Caco-2 (cell line): ENCODE measurements around the gene RTKN. TPM values are rescaled to one million over a fixed set of nuclear protein-coding genes. Genes with fewer than 3 reads are reported as not detected.
"Not testable (repeated sequence)": the region's sequence is repeated elsewhere in the genome, so short reads cannot be mapped to it uniquely, and the experiment has no call there.

Experiments
- BruUV-seq: library from RNA; stranded (reverse); fragments of 400-500 nt; replicated peaks from 2 replicates; lab custom pipeline; 2021; lab: Mats Ljungman, UMichigan
- CTCF ChIA-PET: fragments of 300-600 bp; sonication (Branson Sonifier 250); formaldehyde crosslinking; loops from one replicate; lab custom pipeline; 2022; ENCODE audit warnings: antibody characterized with exemption; lab: Charles Lee
- POLR2A ChIA-PET: fragments of 300-600 bp; sonication (Branson Sonifier 250); formaldehyde crosslinking; loops from one replicate; lab custom pipeline; 2022; ENCODE audit warnings: antibody characterized with exemption; lab: Charles Lee
- DNase-seq, 2 experiments: peaks; one replicate each; pipeline versions ENCODE4 v3.0.0 to v3.0.0-alpha.2; 2020 to 2022
- H3K27me3 ChIP-seq: replicated peaks from 2 replicates; pipeline ENCODE4 v1.6.0; 2011; ENCODE audit warnings: low read length; ENCODE audit not compliant: control insufficient read depth, insufficient read depth
- H3K36me3 ChIP-seq: 2 replicates; pipeline ENCODE4 v1.5.1; 2011; ENCODE audit warnings: low read length; ENCODE audit not compliant: control insufficient read depth, insufficient read depth
- H3K4me1 ChIP-seq: fragments of 250-450 bp; sonication (Bioruptor Pico); 2 replicates; pipeline ENCODE4 v1.5.1; 2020; ENCODE audit warnings: mild to moderate bottlenecking
- H3K4me3 ChIP-seq: 2 replicates; pipeline ENCODE4 v1.5.1; 2011; ENCODE audit warnings: low read depth, mild to moderate bottlenecking, control low read depth, low read length
- H3K9me3 ChIP-seq: fragments of 250-450 bp; sonication (Bioruptor Pico); 2 replicates; pipeline ENCODE4 v1.5.1; 2020; ENCODE audit warnings: mild to moderate bottlenecking, moderate library complexity
- H3K27ac Mint-ChIP-seq: one replicate; pipeline ENCODE4 v1.8.0; 2022; ENCODE audit warnings: mixed read lengths; ENCODE audit not compliant: unreplicated experiment
- H3K27me3 Mint-ChIP-seq: one replicate; pipeline ENCODE4 v1.8.0; 2022; ENCODE audit warnings: mixed read lengths; ENCODE audit not compliant: insufficient read depth, unreplicated experiment
- H3K36me3 Mint-ChIP-seq: one replicate; pipeline ENCODE4 v1.8.0; 2022; ENCODE audit warnings: mild to moderate bottlenecking, mixed read lengths; ENCODE audit not compliant: insufficient read depth, unreplicated experiment
- H3K4me1 Mint-ChIP-seq: one replicate; pipeline ENCODE4 v1.8.0; 2022; ENCODE audit warnings: low read depth, mixed read lengths; ENCODE audit not compliant: unreplicated experiment
- H3K4me3 Mint-ChIP-seq: one replicate; pipeline ENCODE4 v1.8.0; 2022; ENCODE audit warnings: mild to moderate bottlenecking, moderate library complexity, mixed read lengths; ENCODE audit not compliant: unreplicated experiment
- H3K9me3 Mint-ChIP-seq: one replicate; pipeline ENCODE4 v1.8.0; 2022; ENCODE audit warnings: mixed read lengths; ENCODE audit not compliant: unreplicated experiment
- CTCF ChIP-seq, 2 experiments: fragments of 200-600 bp in 1 of 2; IDR thresholded peaks; 1 replicate in 1 of 2; 2 replicates in 1 of 2; pipeline versions ENCODE4 v1.5.1 to v1.8.0; 2011 to 2022; ENCODE audit warnings: antibody characterized with exemption in 1 of 2, control low read depth in 1 of 2, inconsistent platforms in 1 of 2, low read depth in 1 of 2, low read length in 1 of 2, mild to moderate bottlenecking in 1 of 2, moderate library complexity in 1 of 2; ENCODE audit not compliant: insufficient read depth in 1 of 2, severe bottlenecking in 1 of 2, unreplicated experiment in 1 of 2
- intact Hi-C: fragments of 100-400 bp; cut with micrococcal nuclease; formaldehyde crosslinking; loops from one replicate; pipeline ENCODE4 v1.10.0; 2022; ENCODE audit not compliant: unreplicated experiment
- total RNA-seq: library from RNA; stranded (reverse); gene quantifications from 2 replicates; pipeline ENCODE4 v1.2.3, GENCODE V29; 2022

RTKN gene
- total RNA-seq, 1 experiment from 2014 or later = 123 TPM

DNA sequence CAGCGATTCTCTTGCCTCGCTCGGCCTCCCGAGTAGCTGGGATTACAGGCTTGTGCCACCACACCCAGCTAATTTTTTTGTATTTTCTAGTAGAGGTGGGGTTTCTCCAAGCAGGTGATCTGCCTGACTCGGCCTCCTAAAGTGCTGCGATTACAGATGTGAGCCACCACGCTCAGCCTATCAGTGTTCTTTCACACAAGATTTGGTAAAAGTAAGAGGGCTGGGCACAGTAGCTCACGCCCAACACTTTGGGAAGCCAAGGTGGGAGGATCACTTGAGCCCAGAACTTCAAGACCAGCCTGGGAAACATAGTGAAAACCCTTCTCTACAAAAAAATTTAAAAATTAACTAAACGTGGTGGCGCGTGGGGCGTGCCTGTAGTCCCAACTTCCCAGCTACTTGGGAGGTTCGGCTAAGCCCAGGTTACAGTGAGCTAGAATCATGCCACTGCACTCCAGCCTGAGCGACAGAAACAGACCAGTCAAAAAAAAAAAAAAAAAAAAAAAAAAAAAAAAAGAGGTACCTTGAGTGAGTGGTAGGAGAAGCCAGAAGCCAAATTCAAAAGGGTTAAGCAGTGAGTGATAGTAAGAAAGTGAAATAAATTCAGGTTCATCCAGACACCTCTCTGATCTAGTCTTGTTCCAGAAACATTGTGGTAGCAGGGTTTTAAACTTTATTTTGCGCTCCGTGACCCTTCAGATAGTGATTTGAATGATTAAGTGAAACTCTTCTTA is 29.8 kb upstream of the RTKN start:
- H3K4me3 ChIP-seq = peak overlapping the region; percentile 65
- no peaks in the 10 kb centered on the region for H3K27me3 ChIP-seq
- ChIA-PET POLR2A (interaction anchor here (0.7 to 1.3 kb wide), 3 partner anchors 18 to 31 kb away, joined by 4 to 10 read pairs (median 5); no protein-coding TSS in a partner anchor), CTCF (interaction anchor here (0.6 to 1.0 kb wide), 2 partner anchors 10 to 32 kb away, joined by 3 read pairs; no protein-coding TSS in a partner anchor)
- H3K27me3 Mint-ChIP-seq = no peaks in the 10 kb centered on the region
- no peaks in the 10 kb centered on the region for H3K9me3 Mint-ChIP-seq
- DNase-seq = no peak
- TF ChIP-seq CTCF (IDR thresholded peaks at IDR 0.05; ENCODE audit: insufficient read depth in 1 of 2, low read depth in 1 of 2, low read length in 1 of 2, severe bottlenecking in 1 of 2, unreplicated experiment in 1 of 2) = no peak
- H3K36me3 Mint-ChIP-seq = peaks cover 45% of the 10 kb centered on the region
- BruUV-seq = no TSS peak
- H3K4me1 ChIP-seq = peaks cover 4% of the 10 kb centered on the region; the same call in 1 of the 2 replicates
- H3K4me3 Mint-ChIP-seq = peak overlapping the region; percentile 93
- H3K4me1 Mint-ChIP-seq = peaks cover 8% of the 10 kb centered on the region
- H3K36me3 ChIP-seq = no peaks in the 10 kb centered on the region
- intact Hi-C loops = loop anchor here (1.0 kb wide), 4 partner anchors 12 to 116 kb away; partner anchors contain the start of genes AUP1, HTRA2, TTC31 and WBP1
- no peaks in the 10 kb centered on the region for H3K9me3 ChIP-seq
- H3K27ac Mint-ChIP-seq = peak overlapping the region; percentile 95

GRCh38 chr2:74470742-74471141 is 29.0 kb upstream of the RTKN start:
- H3K9me3 Mint-ChIP-seq, intact Hi-C loops, H3K36me3 ChIP-seq, H3K27me3 Mint-ChIP-seq, H3K9me3 ChIP-seq, H3K27me3 ChIP-seq, DNase-seq, H3K4me1 Mint-ChIP-seq, BruUV-seq, H3K4me1 ChIP-seq, H3K4me3 ChIP-seq: not testable (repeated sequence)
- POLR2A ChIA-PET = interaction anchor here (1.3 kb wide), 1 partner anchor 28 kb away, joined by 10 read pairs; no protein-coding TSS in a partner anchor
- H3K4me3 Mint-ChIP-seq = peak overlapping the region; percentile 93
- peaks cover 39% of the 10 kb centered on the region for H3K36me3 Mint-ChIP-seq
- CTCF ChIA-PET = interaction anchor here (1.0 kb wide), 1 partner anchor 9 kb away, joined by 3 read pairs; no protein-coding TSS in a partner anchor
- H3K27ac Mint-ChIP-seq = peak overlapping the region; percentile 51

- no peaks in the 10 kb centered on the region for H3K27me3 Mint-ChIP-seq
- CTCF ChIA-PET = interaction anchor here (1.8 kb wide), 1 partner anchor 68 kb away, joined by 5 read pairs; no protein-coding TSS in a partner anchor
- no peak for DNase-seq
- peak overlapping the region; percentile 98 for H3K27ac Mint-ChIP-seq
- H3K4me1 ChIP-seq = 0 out of 2 replicates have a peak, but pooled peaks cover 5% of the 10 kb centered on the region
- H3K27me3 ChIP-seq = no peaks in the 10 kb centered on the region
- H3K36me3 ChIP-seq = peaks cover 4% of the 10 kb centered on the region
- peak overlapping the region; percentile 99 for H3K4me3 Mint-ChIP-seq
- BruUV-seq = no TSS peak
- no peaks in the 10 kb centered on the region for H3K9me3 Mint-ChIP-seq
- peak overlapping the region; percentile 92 for H3K4me3 ChIP-seq
- H3K36me3 Mint-ChIP-seq = peaks cover 46% of the 10 kb centered on the region
- intact Hi-C loops = no loop called here
- peaks cover 6% of the 10 kb centered on the region for H3K4me1 Mint-ChIP-seq
- POLR2A ChIA-PET = interaction anchor here (1.1 kb wide), 1 partner anchor 24 kb away, joined by 4 read pairs; no protein-coding TSS in a partner anchor
- no peaks in the 10 kb centered on the region for H3K9me3 ChIP-seq
- TF ChIP-seq CTCF (IDR thresholded peaks at IDR 0.05; ENCODE audit: insufficient read depth in 1 of 2, low read depth in 1 of 2, low read length in 1 of 2, severe bottlenecking in 1 of 2, unreplicated experiment in 1 of 2) = no peak
Observed at GRCh38 chr2:74464406-74464805, 22.7 kb upstream of the RTKN start.
